Mucosa of descending colon (tissue), 3 donors: Measurements from ENCODE around the gene AHCYL2. TPM values are rescaled to one million over a fixed set of nuclear protein-coding genes. Genes with fewer than 3 reads are reported as not detected.

ENCODE experiments used
- ATAC-seq: fragments of 200-7000 bp; cut with Tn5 transposase; one replicate; pipeline ENCODE4 v1.9.1; 2020; ENCODE audit warnings: mild to moderate bottlenecking, moderate library complexity
- DNase-seq, 3 donors: peaks; one replicate each; pipeline ENCODE4 v3.0.0-alpha.2; 2020
- H3K36me3 ChIP-seq: fragments of 200-600 bp; one replicate; pipeline ENCODE4 v1.8.0; 2021; ENCODE audit warnings: low read depth, mild to moderate bottlenecking
- H3K4me1 ChIP-seq: fragments of 200-600 bp; one replicate; pipeline ENCODE4 v1.8.0; 2021; ENCODE audit warnings: low read depth, mild to moderate bottlenecking
- H3K4me3 ChIP-seq: fragments of 200-600 bp; one replicate; pipeline ENCODE4 v1.8.0; 2021; ENCODE audit warnings: mild to moderate bottlenecking
- H3K9me3 ChIP-seq: fragments of 200-600 bp; one replicate; pipeline ENCODE4 v1.8.0; 2021; ENCODE audit warnings: mild to moderate bottlenecking
- intact Hi-C, 2 donors: fragments of 100-400 bp; cut with DNase I in 1 of 2; cut with micrococcal nuclease in 1 of 2; formaldehyde crosslinking; loops; one replicate each; pipeline versions ENCODE4 v1.11.0 to v1.11.1; 2022; cut with DNase I, micrococcal nuclease
- total RNA-seq, 3 donors: library from RNA; stranded (reverse); fragmentation: NEBNext Ultra II Directional in 2 of 3; extraction: Animal tissue kit (Norgen Biotek cat#: 25700) in 2 of 3; gene quantifications; one replicate each; pipeline versions ENCODE4 v1.2.1 to v1.2.4, GENCODE V29; 2021 to 2023
- TF ChIP-seq, protein P1 (sequence below): fragments of 200-600 bp; IDR thresholded peaks from one replicate; pipeline ENCODE4 v1.8.0; 2022; ENCODE audit warnings: antibody characterized with exemption, mild to moderate bottlenecking
- donor health status: DM: no; HTN: no; CAD: no; lungs with moderate emphysema.
- donor health status: DM: no; HTN: no; CAD: no.
- donor health status: DM: no; HTN: yes; CAD: no.

The AHCYL2 gene
- total RNA-seq, 3 donors from 2014 or later, result 215 to 717 (median 467) TPM

GRCh38 chr7:129265328-129265727, 40.5 kb downstream of the AHCYL2 start:
- DNase-seq (no peak), ATAC-seq (no peak)
- no peaks in the 10 kb centered on the region for H3K36me3 ChIP-seq
- no peaks in the 10 kb centered on the region for H3K4me1 ChIP-seq
- intact Hi-C loops, result no loop called here
- H3K9me3 ChIP-seq, result no peaks in the 10 kb centered on the region
- TF ChIP-seq, protein P1, sequence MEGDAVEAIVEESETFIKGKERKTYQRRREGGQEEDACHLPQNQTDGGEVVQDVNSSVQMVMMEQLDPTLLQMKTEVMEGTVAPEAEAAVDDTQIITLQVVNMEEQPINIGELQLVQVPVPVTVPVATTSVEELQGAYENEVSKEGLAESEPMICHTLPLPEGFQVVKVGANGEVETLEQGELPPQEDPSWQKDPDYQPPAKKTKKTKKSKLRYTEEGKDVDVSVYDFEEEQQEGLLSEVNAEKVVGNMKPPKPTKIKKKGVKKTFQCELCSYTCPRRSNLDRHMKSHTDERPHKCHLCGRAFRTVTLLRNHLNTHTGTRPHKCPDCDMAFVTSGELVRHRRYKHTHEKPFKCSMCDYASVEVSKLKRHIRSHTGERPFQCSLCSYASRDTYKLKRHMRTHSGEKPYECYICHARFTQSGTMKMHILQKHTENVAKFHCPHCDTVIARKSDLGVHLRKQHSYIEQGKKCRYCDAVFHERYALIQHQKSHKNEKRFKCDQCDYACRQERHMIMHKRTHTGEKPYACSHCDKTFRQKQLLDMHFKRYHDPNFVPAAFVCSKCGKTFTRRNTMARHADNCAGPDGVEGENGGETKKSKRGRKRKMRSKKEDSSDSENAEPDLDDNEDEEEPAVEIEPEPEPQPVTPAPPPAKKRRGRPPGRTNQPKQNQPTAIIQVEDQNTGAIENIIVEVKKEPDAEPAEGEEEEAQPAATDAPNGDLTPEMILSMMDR, result no peak
- no peak overlapping the region for H3K4me3 ChIP-seq

DNA sequence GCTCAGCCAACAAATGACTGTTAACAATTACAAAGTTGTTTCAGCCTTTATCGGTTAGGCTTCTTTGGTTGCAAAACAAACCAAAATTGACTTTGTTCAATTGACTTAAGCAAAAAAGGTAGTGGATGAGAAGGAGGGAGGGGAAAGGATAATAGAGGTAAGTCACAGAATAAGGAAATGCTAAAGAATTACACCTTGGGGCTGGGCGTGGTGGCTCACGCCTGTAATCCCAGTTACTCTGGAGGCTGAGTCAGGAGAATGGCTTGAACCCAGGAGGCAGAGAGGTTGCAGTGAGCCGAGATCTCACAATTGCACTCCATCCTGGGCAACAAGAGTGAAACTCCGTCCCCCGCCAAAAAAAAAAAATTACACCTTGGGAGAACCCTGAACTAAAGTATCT, 41.4 kb downstream of the AHCYL2 start:
- intact Hi-C loops, result no loop called here
- no peaks in the 10 kb centered on the region for H3K9me3 ChIP-seq
- peak; percentile 81 for ATAC-seq
- no peaks in the 10 kb centered on the region for H3K4me1 ChIP-seq
- DNase-seq, result peak in 2 of 3 donors; percentile 41 to 51
- H3K4me3 ChIP-seq, result no peak overlapping the region
- H3K36me3 ChIP-seq, result no peaks in the 10 kb centered on the region
- TF ChIP-seq, protein P1, result no peak

GRCh38 chr7:129270077-129270476, 45.2 kb downstream of the AHCYL2 start:
- H3K36me3 ChIP-seq, result no peaks in the 10 kb centered on the region
- intact Hi-C loops, result loop anchor here in 1 of 2 donors (10.0 kb wide), 1 partner anchor 55 kb away; no protein-coding TSS in a partner anchor

GRCh38 chr7:129271500-129272355, 46.9 kb downstream of the AHCYL2 start:
- Histone ChIP-seq H3K4me1 (no peaks in the 10 kb centered on the region), H3K36me3 (no peaks in the 10 kb centered on the region), H3K9me3 (peaks cover 6% of the 10 kb centered on the region), H3K4me3 (no peak overlapping the region)
- DNase-seq, result peak in 1 of 3 donors; percentile 83
- TF ChIP-seq, protein P1, result peak; percentile 50
- intact Hi-C loops, result loop anchor here in 1 of 2 donors (10.0 kb wide), 1 partner anchor 57 kb away; no protein-coding TSS in a partner anchor
- ATAC-seq, result peak; percentile 92

More at GRCh38 chr7:129270077-129270476, 45.2 kb downstream of the AHCYL2 start:
- ATAC-seq (no peak), DNase-seq (no peak)
- TF ChIP-seq, protein P1, result no peak
- Histone ChIP-seq H3K9me3 (peaks cover 6% of the 10 kb centered on the region), H3K4me1 (no peaks in the 10 kb centered on the region), H3K4me3 (no peak overlapping the region)

DNA sequence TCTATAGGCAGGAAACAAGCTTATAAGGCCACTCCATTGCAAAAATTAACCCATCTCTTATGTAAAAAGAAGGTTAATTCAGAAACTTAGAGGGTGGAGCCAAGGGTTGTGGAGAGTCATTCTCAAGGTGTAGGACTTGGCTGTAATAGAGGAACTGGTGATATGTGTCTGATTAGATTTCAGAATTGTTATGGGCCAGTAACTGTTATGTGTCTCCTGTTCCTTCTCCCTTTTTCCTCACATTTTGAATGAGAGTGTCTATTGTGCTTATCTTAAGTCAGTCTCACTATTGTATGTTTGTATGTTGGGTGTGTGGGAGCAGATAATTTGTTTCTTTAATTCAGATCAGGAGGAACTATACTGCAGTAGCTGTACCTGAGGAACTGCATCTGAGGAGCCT, 49.1 kb downstream of the AHCYL2 start:
- H3K4me1 ChIP-seq, result no peaks in the 10 kb centered on the region
- H3K4me3 ChIP-seq, result no peak overlapping the region
- DNase-seq (no peak), ATAC-seq (no peak)
- TF ChIP-seq, protein P1, result no peak
- no peaks in the 10 kb centered on the region for H3K36me3 ChIP-seq
- intact Hi-C loops, result loop anchor here in 1 of 2 donors (10.0 kb wide), 1 partner anchor 59 kb away; no protein-coding TSS in a partner anchor
- peaks cover 6% of the 10 kb centered on the region for H3K9me3 ChIP-seq
